Fibroblast of peridontal ligament (primary cell): ENCODE results near the gene ATP2B1.

Experiments used
- DNase-seq: peaks from one replicate; pipeline ENCODE4 v3.0.0-alpha.2; 2010; ENCODE audit errors: extremely low read depth

The ATP2B1 gene

GRCh38 chr12:89593873-89594272, 114.8 kb downstream of the ATP2B1 start:
- no peak for DNase-seq

- DNase-seq: no peak
These were observed 115.4 kb downstream of the ATP2B1 start for GRCh38 chr12:89593233-89593632.

GRCh38 chr12:89589753-89590152, 118.9 kb downstream of the ATP2B1 start:
- DNase-seq: no peak

- no peak for DNase-seq
These were observed 130.1 kb downstream of the ATP2B1 start for GRCh38 chr12:89578499-89578898.

GRCh38 chr12:89576572-89577220, 131.9 kb downstream of the ATP2B1 start:
- DNase-seq: no peak

- peak; percentile 33 for DNase-seq
These were observed 133.3 kb downstream of the ATP2B1 start for GRCh38 chr12:89575374-89575773.

- peak; percentile 78 for DNase-seq
These were observed 133.9 kb downstream of the ATP2B1 start for GRCh38 chr12:89574736-89575208.

GRCh38 chr12:89573051-89573810, 135.4 kb downstream of the ATP2B1 start:
- DNase-seq: peak; percentile 20

GRCh38 chr12:89571491-89572195, 137.0 kb downstream of the ATP2B1 start:
- peak; percentile 94 for DNase-seq

- DNase-seq: no peak
These were observed 140.2 kb downstream of the ATP2B1 start for GRCh38 chr12:89568484-89568883.

- no peak for DNase-seq
These were observed 140.9 kb downstream of the ATP2B1 start for GRCh38 chr12:89567691-89568239.

- no peak for DNase-seq
These were observed 142.0 kb downstream of the ATP2B1 start for GRCh38 chr12:89566615-89567014.

- DNase-seq: no peak
These were observed 143.6 kb downstream of the ATP2B1 start for GRCh38 chr12:89565002-89565401.

- no peak for DNase-seq
These were observed 148.9 kb downstream of the ATP2B1 start for GRCh38 chr12:89559753-89560152.

- DNase-seq: no peak
These were observed 151.7 kb downstream of the ATP2B1 start for GRCh38 chr12:89556976-89557375.

GRCh38 chr12:89552376-89552775, 156.3 kb downstream of the ATP2B1 start:
- no peak for DNase-seq

GRCh38 chr12:89551747-89552146, 156.9 kb downstream of the ATP2B1 start:
- no peak for DNase-seq

GRCh38 chr12:89547101-89547500, 161.5 kb downstream of the ATP2B1 start:
- no peak for DNase-seq

- no peak for DNase-seq
These were observed 162.5 kb downstream of the ATP2B1 start for GRCh38 chr12:89546151-89546550.

GRCh38 chr12:89544681-89545184, 163.9 kb downstream of the ATP2B1 start:
- peak; percentile 54 for DNase-seq

GRCh38 chr12:89544022-89544421, 164.6 kb downstream of the ATP2B1 start:
- DNase-seq: no peak
